CD14-positive monocyte (primary cell): ENCODE results near the gene ZSCAN9. TPM values are rescaled to one million over a fixed set of nuclear protein-coding genes. Genes with fewer than 3 reads are reported as not detected.

ENCODE experiments used
- DNase-seq, 3 donors: peaks; one replicate each; pipeline ENCODE4 v3.0.0-alpha.2; 2011 to 2022
- H2AFZ ChIP-seq: 2 replicates; pipeline ENCODE4 v1.6.0; 2012; ENCODE audit warnings: mild to moderate bottlenecking, low read depth, low read length, inconsistent platforms; ENCODE audit not compliant: insufficient read depth, poor library complexity, severe bottlenecking
- H3K27ac ChIP-seq, 2 donors: 1 replicate in 1 of 2; 2 replicates in 1 of 2; pipeline ENCODE4 v1.5.1; 2012 to 2013; ENCODE audit warnings: low read length in 2 of 2, control low read depth in 1 of 2, inconsistent platforms in 1 of 2, low read depth in 1 of 2, mild to moderate bottlenecking in 1 of 2
- H3K27me3 ChIP-seq, 2 donors: one replicate each; pipeline versions ENCODE4 v1.6.0 to v1.6.1; 2011 to 2013; ENCODE audit warnings: low read length in 2 of 2; ENCODE audit not compliant: control insufficient read depth in 2 of 2, insufficient read depth in 2 of 2
- H3K36me3 ChIP-seq, 2 donors: replicated peaks in 1 of 2; 1 replicate in 1 of 2; 2 replicates in 1 of 2; pipeline versions ENCODE4 v1.5.1 to v1.6.1; 2012 to 2013; ENCODE audit warnings: low read length in 2 of 2, control low read depth in 1 of 2, inconsistent platforms in 1 of 2, mild to moderate bottlenecking in 1 of 2; ENCODE audit not compliant: insufficient read depth in 2 of 2, control insufficient read depth in 1 of 2
- H3K4me1 ChIP-seq, 2 donors: 1 replicate in 1 of 2; 2 replicates in 1 of 2; pipeline versions ENCODE4 v1.5.1 to v1.6.1; 2012 to 2013; ENCODE audit warnings: low read length in 2 of 2, control low read depth in 1 of 2, inconsistent platforms in 1 of 2, mild to moderate bottlenecking in 1 of 2, moderate library complexity in 1 of 2; ENCODE audit not compliant: insufficient read depth in 2 of 2, control insufficient read depth in 1 of 2
- H3K4me2 ChIP-seq: replicated peaks from 2 replicates; pipeline ENCODE3; 2012; ENCODE audit warnings: low read length, moderate library complexity, mild to moderate bottlenecking; ENCODE audit not compliant: poor library complexity, severe bottlenecking; ENCODE audit errors: extremely low read depth
- H3K4me3 ChIP-seq, 3 experiments: fragments of 200-600 bp in 1 of 3; sonication (generic) in 1 of 3; replicated peaks in 1 of 3; 1 replicate in 2 of 3; 2 replicates in 1 of 3; pipeline ENCODE4 v1.5.1; 2011 to 2013; ENCODE audit warnings: low read length in 3 of 3, mild to moderate bottlenecking in 3 of 3, control low read depth in 2 of 3, low read depth in 2 of 3, inconsistent platforms in 1 of 3, moderate library complexity in 1 of 3
- H3K79me2 ChIP-seq: 2 replicates; pipeline ENCODE4 v1.6.0; 2012; ENCODE audit warnings: mild to moderate bottlenecking, control low read depth, inconsistent platforms, low read length, moderate library complexity; ENCODE audit not compliant: insufficient read depth
- H3K9ac ChIP-seq: 2 replicates; pipeline ENCODE4 v1.6.0; 2017; ENCODE audit warnings: low read length, mild to moderate bottlenecking; ENCODE audit not compliant: insufficient read depth, poor library complexity, severe bottlenecking
- H3K9me3 ChIP-seq, 2 donors: replicated peaks in 1 of 2; 1 replicate in 1 of 2; 2 replicates in 1 of 2; pipeline versions ENCODE4 v1.5.1 to v1.6.1; 2012 to 2013; ENCODE audit warnings: low read length in 2 of 2, control low read depth in 1 of 2; ENCODE audit not compliant: control insufficient read depth in 1 of 2, insufficient read depth in 1 of 2
- H4K20me1 ChIP-seq: 2 replicates; pipeline ENCODE4 v1.6.0; 2012; ENCODE audit warnings: mild to moderate bottlenecking, low read length, control low read depth, moderate library complexity; ENCODE audit not compliant: insufficient read depth
- H3K27ac Mint-ChIP-seq, 7 donors: one replicate each; pipeline ENCODE4 v1.8.0; 2020; ENCODE audit warnings: mild to moderate bottlenecking in 7 of 7, mixed read lengths in 7 of 7, moderate library complexity in 6 of 7, inconsistent platforms in 2 of 7
- H3K27me3 Mint-ChIP-seq, 3 donors: one replicate each; pipeline ENCODE4 v1.8.0; 2021 to 2022; ENCODE audit warnings: low read depth in 3 of 3, mild to moderate bottlenecking in 3 of 3, mixed read lengths in 3 of 3, moderate library complexity in 3 of 3, inconsistent platforms in 1 of 3
- H3K36me3 Mint-ChIP-seq, 2 donors: one replicate each; pipeline ENCODE4 v1.8.0; 2020; ENCODE audit warnings: mixed read lengths in 2 of 2, inconsistent platforms in 1 of 2, mild to moderate bottlenecking in 1 of 2
- H3K4me1 Mint-ChIP-seq: one replicate; pipeline ENCODE4 v1.8.0; 2020; ENCODE audit warnings: mild to moderate bottlenecking, mixed read lengths
- H3K4me3 Mint-ChIP-seq, 2 donors: one replicate each; pipeline ENCODE4 v1.8.0; 2020; ENCODE audit warnings: mild to moderate bottlenecking in 2 of 2, mixed read lengths in 2 of 2, moderate library complexity in 1 of 2
- H3K9me3 Mint-ChIP-seq, 7 donors: one replicate each; pipeline ENCODE4 v1.8.0; 2020 to 2022; ENCODE audit warnings: mixed read lengths in 7 of 7, mild to moderate bottlenecking in 6 of 7, moderate library complexity in 6 of 7, inconsistent platforms in 2 of 7
- WGBS: methylation state at CpG from one replicate; pipeline ENCODE4 v1.1.5; 2013; ENCODE audit warnings: missing lambda C conversion rate; ENCODE audit not compliant: insufficient coverage; 5-methylcytosine and 5-hydroxymethylcytosine counted together
- intact Hi-C, 2 donors: fragments of 100-400 bp; cut with micrococcal nuclease; formaldehyde crosslinking; loops; one replicate each; pipeline versions ENCODE4 v1.15.0 to v1.15.1; 2023
- polyA plus RNA-seq, 3 donors: library from polyadenylated mRNA; depleted of rRNA in 1 of 3; unstranded in 2 of 3; stranded (reverse) in 1 of 3; fragments of 300-500 nt in 2 of 3; fragments of >200 nt in 1 of 3; fragmentation: Illumina TruSeq in 2 of 3; gene quantifications; 1 replicate in 2 of 3; 2 replicates in 1 of 3; pipeline ENCODE4 v1.2.3, GENCODE V29; 2012 to 2021
- TF ChIP-seq, protein P1 (sequence below): fragments of 200-600 bp; IDR thresholded peaks from one replicate; pipeline ENCODE4 v1.8.0; 2022; ENCODE audit warnings: antibody characterized with exemption, mild to moderate bottlenecking

The ZSCAN9 gene
- polyA plus RNA-seq, 3 donors, result 2.2 to 11.6 (median 5.0) TPM

DNA sequence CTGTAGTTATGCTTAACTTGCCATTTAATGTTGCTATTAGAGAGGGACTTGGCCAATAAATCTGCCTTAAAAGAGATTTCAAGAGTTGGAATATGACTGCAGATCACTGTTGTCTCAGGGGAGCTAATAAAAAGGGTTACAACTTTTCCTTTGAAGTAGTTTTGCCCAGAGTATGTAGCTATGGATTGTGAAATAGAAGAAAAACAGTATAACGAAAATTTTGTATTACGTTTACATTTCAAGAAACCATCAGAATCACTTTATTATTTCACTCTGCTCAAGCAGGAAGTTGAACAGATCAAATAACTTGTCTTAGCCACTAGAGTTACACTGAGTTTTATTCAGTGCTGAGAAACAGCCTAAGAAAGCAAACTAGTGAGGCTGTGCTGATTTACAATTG, 38.8 kb downstream of the ZSCAN9 start:
- H3K4me2 ChIP-seq, result no peak overlapping the region
- H3K79me2 ChIP-seq, result peaks cover 19% of the 10 kb centered on the region
- no peak for DNase-seq
- peaks cover 4 to 11% of the 10 kb centered on the region in 2 donors for H3K9me3 ChIP-seq
- no peak overlapping the region for H3K4me3 Mint-ChIP-seq
- no peak overlapping the region for H3K27ac Mint-ChIP-seq
- H3K4me1 ChIP-seq, result peaks cover 15% of the 10 kb centered on the region in 2 donors
- H3K27ac ChIP-seq, result no peak overlapping the region
- no peak overlapping the region for H2AFZ ChIP-seq
- H3K4me3 ChIP-seq, result no peak overlapping the region
- WGBS, result no CpG with 5 or more reads among the region's 2 CpGs
- peaks cover 4% of the 10 kb centered on the region in 2 donors for H3K36me3 Mint-ChIP-seq
- H3K36me3 ChIP-seq, result no peaks in the 10 kb centered on the region
- H3K9ac ChIP-seq, result no peak overlapping the region
- peaks cover 0 to 10% (median 3%) of the 10 kb centered on the region in 3 donors for H3K27me3 Mint-ChIP-seq
- no peaks in the 10 kb centered on the region for H4K20me1 ChIP-seq
- H3K27me3 ChIP-seq, result peaks cover 0 to 2% of the 10 kb centered on the region in 2 donors
- intact Hi-C loops, result loop anchor here in 1 of 2 donors (10.0 kb wide), 1 partner anchor 71 kb away; the partner anchor contains the start of gene ZSCAN31
- peaks cover 9 to 21% (median 15%) of the 10 kb centered on the region in 7 donors for H3K9me3 Mint-ChIP-seq
- TF ChIP-seq, protein P1, sequence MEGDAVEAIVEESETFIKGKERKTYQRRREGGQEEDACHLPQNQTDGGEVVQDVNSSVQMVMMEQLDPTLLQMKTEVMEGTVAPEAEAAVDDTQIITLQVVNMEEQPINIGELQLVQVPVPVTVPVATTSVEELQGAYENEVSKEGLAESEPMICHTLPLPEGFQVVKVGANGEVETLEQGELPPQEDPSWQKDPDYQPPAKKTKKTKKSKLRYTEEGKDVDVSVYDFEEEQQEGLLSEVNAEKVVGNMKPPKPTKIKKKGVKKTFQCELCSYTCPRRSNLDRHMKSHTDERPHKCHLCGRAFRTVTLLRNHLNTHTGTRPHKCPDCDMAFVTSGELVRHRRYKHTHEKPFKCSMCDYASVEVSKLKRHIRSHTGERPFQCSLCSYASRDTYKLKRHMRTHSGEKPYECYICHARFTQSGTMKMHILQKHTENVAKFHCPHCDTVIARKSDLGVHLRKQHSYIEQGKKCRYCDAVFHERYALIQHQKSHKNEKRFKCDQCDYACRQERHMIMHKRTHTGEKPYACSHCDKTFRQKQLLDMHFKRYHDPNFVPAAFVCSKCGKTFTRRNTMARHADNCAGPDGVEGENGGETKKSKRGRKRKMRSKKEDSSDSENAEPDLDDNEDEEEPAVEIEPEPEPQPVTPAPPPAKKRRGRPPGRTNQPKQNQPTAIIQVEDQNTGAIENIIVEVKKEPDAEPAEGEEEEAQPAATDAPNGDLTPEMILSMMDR, result no peak
- H3K4me1 Mint-ChIP-seq, result peaks cover 7% of the 10 kb centered on the region

DNA sequence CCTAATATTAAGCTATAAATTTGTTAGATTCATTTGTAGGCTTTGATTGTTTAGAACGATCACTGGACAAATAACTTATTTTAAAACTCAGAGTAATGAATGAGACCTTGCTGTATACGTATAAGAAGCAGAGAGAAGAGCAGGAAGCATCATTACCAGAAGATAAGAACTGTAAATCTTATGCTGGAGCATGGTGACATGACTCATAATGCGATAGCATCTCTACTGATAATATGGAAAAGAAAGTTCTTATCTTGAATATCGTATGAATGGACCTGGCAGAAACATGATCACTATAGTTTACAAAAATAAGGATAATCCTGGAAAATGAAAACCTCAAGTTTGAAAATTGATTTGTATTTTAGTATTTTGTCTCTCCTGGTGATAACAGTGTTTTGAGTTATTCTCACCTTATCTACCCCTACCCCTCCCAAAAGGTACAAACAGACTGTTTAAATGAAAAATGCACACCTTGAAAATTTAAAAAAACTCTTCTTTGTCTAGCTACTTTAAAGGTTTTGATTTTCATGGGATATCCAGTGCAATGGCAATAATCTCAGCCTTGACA, 39.8 kb downstream of the ZSCAN9 start:
- H3K4me2 ChIP-seq, result no peak overlapping the region
- peaks cover 0 to 11% (median 5%) of the 10 kb centered on the region in 7 donors for H3K9me3 Mint-ChIP-seq
- H3K36me3 Mint-ChIP-seq, result no peaks in the 10 kb centered on the region
- WGBS, result no CpG with 5 or more reads among the region's 4 CpGs
- H3K36me3 ChIP-seq, result no peaks in the 10 kb centered on the region
- intact Hi-C loops, result loop anchor here in 1 of 2 donors (10.0 kb wide), 1 partner anchor 70 kb away; the partner anchor contains the start of gene ZSCAN31
- peaks cover 7 to 9% of the 10 kb centered on the region in 2 donors for H3K4me1 ChIP-seq
- no peak overlapping the region for H2AFZ ChIP-seq
- no peaks in the 10 kb centered on the region for H3K27me3 ChIP-seq
- no peak for DNase-seq
- no peak overlapping the region for H3K27ac ChIP-seq
- TF ChIP-seq, protein P1, result no peak
- H4K20me1 ChIP-seq, result no peaks in the 10 kb centered on the region
- H3K9me3 ChIP-seq, result peaks cover 4% of the 10 kb centered on the region in 2 donors
- H3K4me3 ChIP-seq, result no peak overlapping the region
- peaks cover 23% of the 10 kb centered on the region for H3K79me2 ChIP-seq
- no peak overlapping the region for H3K9ac ChIP-seq
- no peaks in the 10 kb centered on the region for H3K4me1 Mint-ChIP-seq
- peaks cover 0 to 5% (median 3%) of the 10 kb centered on the region in 3 donors for H3K27me3 Mint-ChIP-seq
- no peak overlapping the region for H3K4me3 Mint-ChIP-seq
- H3K27ac Mint-ChIP-seq, result no peak overlapping the region
